Measurements from ENCODE around the gene MAST4. TPM values are rescaled to one million over a fixed set of nuclear protein-coding genes. Genes with fewer than 3 reads are reported as not detected.

Gene MAST4
- total RNA-seq, 1 donor from 2014 or later, result 17.2 TPM

DNA sequence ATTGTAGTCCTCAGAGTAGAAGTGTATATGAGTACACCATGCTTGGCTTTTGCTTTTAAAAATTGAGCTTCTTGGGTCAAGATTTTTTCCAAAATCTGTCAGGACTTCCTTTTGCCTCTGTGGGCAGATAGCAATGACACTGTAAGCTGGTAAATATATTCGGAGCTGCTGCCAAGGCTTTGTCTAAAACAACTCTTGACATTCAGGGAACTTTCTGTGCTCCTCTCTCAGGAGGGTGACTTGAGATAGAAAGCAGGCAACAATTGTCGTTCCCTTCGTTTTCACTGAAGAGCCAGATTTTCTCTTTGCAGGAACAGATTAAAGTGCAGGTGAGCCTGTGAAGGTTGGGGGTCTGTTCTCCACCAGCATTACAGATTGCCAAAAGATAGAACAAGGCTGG, 230.5 kb downstream of the MAST4 start:
- TF ChIP-seq CTCF (IDR thresholded peaks at IDR 0.05), result no peak
- H3K4me3 Mint-ChIP-seq, result no peak overlapping the region
- DNase-seq (no peak), ATAC-seq (ENCODE audit: low read depth) (no peak)
- POLR2A ChIA-PET, result no interaction called here
- H3K4me1 Mint-ChIP-seq, result peaks cover 25% of the 10 kb centered on the region
- H3K9me3 Mint-ChIP-seq, result no peaks in the 10 kb centered on the region
- CTCF ChIA-PET, result interaction anchor here (1.3 kb wide), 1 partner anchor 13 kb away, joined by 3 read pairs; no protein-coding TSS in a partner anchor
- intact Hi-C loops (cut with micrococcal nuclease), result loop anchor here (5.0 kb wide), 1 partner anchor 396 kb away; no protein-coding TSS in a partner anchor
- H3K27ac Mint-ChIP-seq, result no peak overlapping the region
- no peaks in the 10 kb centered on the region for H3K36me3 Mint-ChIP-seq (ENCODE audit: low read depth)
- peaks cover 16% of the 10 kb centered on the region for H3K27me3 Mint-ChIP-seq

DNA sequence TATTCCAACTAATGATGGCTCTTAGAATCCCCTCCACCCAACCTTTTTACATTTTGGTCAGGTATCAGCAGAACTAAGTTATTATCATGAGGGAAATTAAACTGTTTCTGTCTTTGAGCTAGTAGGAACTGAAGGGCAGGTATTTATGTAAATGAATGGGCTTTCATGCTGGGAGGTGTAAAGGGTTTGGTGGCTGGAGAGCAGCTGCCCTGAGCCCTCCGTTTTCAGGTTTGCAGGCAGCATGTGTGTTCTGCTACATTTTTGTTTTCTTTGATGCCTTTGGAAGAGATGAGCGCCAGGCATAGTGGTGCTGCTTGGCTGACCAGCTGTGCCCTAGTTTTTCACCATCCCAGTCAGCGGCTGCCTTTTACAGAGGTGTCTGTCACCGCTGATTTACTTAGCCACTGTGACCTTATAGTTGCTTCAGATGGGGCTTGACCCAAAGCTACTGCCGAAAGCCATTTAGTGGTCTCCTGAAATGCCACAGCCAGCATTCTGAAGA, 231.9 kb downstream of the MAST4 start:
- POLR2A ChIA-PET, result interaction anchor here (0.7 to 1.6 kb wide), 2 partner anchors 11 to 13 kb away, joined by 3 to 6 read pairs; no protein-coding TSS in a partner anchor
- H3K36me3 Mint-ChIP-seq (ENCODE audit: low read depth), result no peaks in the 10 kb centered on the region

DNA sequence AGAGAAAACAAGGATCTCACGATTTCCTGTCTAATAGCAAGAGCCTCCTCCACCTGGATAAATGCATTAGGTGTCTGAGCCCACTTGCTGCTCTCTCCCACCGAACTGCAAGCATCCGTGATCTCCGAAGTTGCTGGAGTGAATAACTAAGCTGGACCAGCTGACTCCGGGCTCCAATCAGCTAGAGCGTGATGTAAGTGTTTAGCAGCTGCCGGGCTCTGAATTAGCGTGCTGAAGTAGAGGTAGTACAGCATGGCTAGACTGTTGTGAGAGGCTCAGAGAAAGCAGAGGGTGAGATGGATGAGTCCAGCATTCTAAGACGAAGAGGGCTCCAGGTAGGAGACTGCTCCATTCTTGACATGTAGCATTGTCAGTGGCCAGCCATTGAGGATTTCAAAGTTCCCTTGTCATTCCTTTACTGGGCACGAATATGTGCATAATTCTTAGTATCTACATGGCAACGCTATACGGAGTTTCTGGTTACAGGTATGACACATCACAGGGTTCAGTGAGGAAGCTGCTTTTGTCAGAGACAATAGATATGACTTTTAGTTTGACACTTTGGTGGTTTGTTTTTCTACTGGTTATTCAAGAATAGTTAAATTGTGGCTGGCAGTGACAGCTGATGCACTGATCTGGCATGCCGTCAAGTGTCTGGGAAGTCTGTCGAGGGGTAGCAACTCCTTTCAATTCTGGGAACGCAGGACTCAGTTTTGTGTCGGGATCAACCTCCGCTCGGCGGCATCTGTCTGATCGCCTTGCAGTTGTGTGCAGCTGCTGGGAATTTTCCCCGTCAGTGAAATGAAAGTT, 232.6 kb downstream of the MAST4 start:
- Mint-ChIP-seq H3K27ac (peak overlapping the region; percentile 21), H3K9me3 (no peaks in the 10 kb centered on the region), H3K36me3 (ENCODE audit: low read depth) (no peaks in the 10 kb centered on the region), H3K27me3 (peaks cover 29% of the 10 kb centered on the region), H3K4me1 (peaks cover 20% of the 10 kb centered on the region), H3K4me3 (peak overlapping the region; percentile 80)
- TF ChIP-seq CTCF (IDR thresholded peaks at IDR 0.05), result no peak
- POLR2A ChIA-PET, result interaction anchor here (0.7 to 1.6 kb wide), 2 partner anchors 10 to 12 kb away, joined by 3 to 6 read pairs; no protein-coding TSS in a partner anchor
- CTCF ChIA-PET, result interaction anchor here (0.8 to 1.4 kb wide), 4 partner anchors 9 to 522 kb away, joined by 3 to 4 read pairs (median 3); no protein-coding TSS in a partner anchor
- peak; percentile 91 for ATAC-seq (ENCODE audit: low read depth)
- DNase-seq, result no peak
- intact Hi-C loops (cut with micrococcal nuclease), result loop anchor here (1.0 to 5.0 kb wide), 2 partner anchors 12 to 394 kb away; no protein-coding TSS in a partner anchor

More for the DNA sequence above, 231.9 kb downstream of the MAST4 start:
- H3K27ac Mint-ChIP-seq, result no peak overlapping the region
- DNase-seq (no peak), ATAC-seq (ENCODE audit: low read depth) (peak; percentile 29)
- H3K9me3 Mint-ChIP-seq, result no peaks in the 10 kb centered on the region
- CTCF ChIA-PET, result interaction anchor here (0.8 to 1.3 kb wide), 3 partner anchors 9 to 13 kb away, joined by 3 to 4 read pairs (median 3); no protein-coding TSS in a partner anchor
- intact Hi-C loops (cut with micrococcal nuclease), result loop anchor here (5.0 kb wide), 1 partner anchor 394 kb away; no protein-coding TSS in a partner anchor
- H3K4me3 Mint-ChIP-seq, result peak overlapping the region; percentile 80
- H3K4me1 Mint-ChIP-seq, result peaks cover 20% of the 10 kb centered on the region
- peaks cover 25% of the 10 kb centered on the region for H3K27me3 Mint-ChIP-seq
- no peak for TF ChIP-seq CTCF (IDR thresholded peaks at IDR 0.05)

DNA sequence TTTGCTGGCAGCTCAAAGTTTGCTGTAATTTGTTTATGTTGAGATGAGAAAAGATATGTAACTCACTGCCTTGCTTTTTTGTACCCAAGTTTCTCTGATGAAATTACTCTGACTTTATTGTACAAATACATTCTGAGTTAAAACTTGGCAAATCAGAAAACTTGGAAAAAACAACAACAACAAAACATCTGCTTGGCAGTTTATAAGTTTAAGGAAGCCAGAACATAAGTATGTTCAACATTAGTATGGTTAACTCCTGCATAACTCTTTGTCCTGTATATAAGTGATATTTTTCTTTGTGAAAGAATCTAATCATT, 233.1 kb downstream of the MAST4 start:
- CTCF ChIA-PET, result interaction anchor here (1.2 to 1.4 kb wide), 3 partner anchors 10 to 523 kb away, joined by 3 to 5 read pairs (median 3); no protein-coding TSS in a partner anchor
- POLR2A ChIA-PET, result interaction anchor here (1.6 kb wide), 1 partner anchor 11 kb away, joined by 6 read pairs; no protein-coding TSS in a partner anchor
- intact Hi-C loops (cut with micrococcal nuclease), result loop anchor here (1.0 to 5.0 kb wide), 2 partner anchors 11 to 393 kb away; no protein-coding TSS in a partner anchor

More for the DNA sequence above, 233.1 kb downstream of the MAST4 start:
- Mint-ChIP-seq H3K27me3 (peaks cover 29% of the 10 kb centered on the region), H3K4me3 (peak overlapping the region; percentile 80), H3K4me1 (peaks cover 20% of the 10 kb centered on the region), H3K27ac (no peak overlapping the region), H3K36me3 (ENCODE audit: low read depth) (no peaks in the 10 kb centered on the region), H3K9me3 (no peaks in the 10 kb centered on the region)
- no peak for DNase-seq
- no peak for ATAC-seq (ENCODE audit: low read depth)
- no peak for TF ChIP-seq CTCF (IDR thresholded peaks at IDR 0.05)

Data from activated B cell treated with CpG ODN at 0.5 μM for 24 hours (primary cell).